Kidney epithelial cell (primary cell): Measurements from ENCODE around the gene EDIL3. TPM values are rescaled to one million over a fixed set of nuclear protein-coding genes. Genes with fewer than 3 reads are reported as not detected.

Experiments used
- DNase-seq: peaks from one replicate; pipeline ENCODE4 v3.0.0-alpha.2; 2010; ENCODE audit warnings: low read depth
- H3K27me3 ChIP-seq: 2 replicates; pipeline ENCODE4 v1.6.0; 2011; ENCODE audit warnings: low read length; ENCODE audit not compliant: control insufficient read depth, insufficient read depth
- H3K36me3 ChIP-seq: 2 replicates; pipeline ENCODE4 v1.5.1; 2011; ENCODE audit warnings: low read length; ENCODE audit not compliant: control insufficient read depth, insufficient read depth
- H3K4me3 ChIP-seq: 2 replicates; pipeline ENCODE4 v1.5.1; 2011; ENCODE audit warnings: low read depth, mild to moderate bottlenecking, control low read depth, low read length
- CTCF ChIP-seq: IDR thresholded peaks from 2 replicates; pipeline ENCODE4 v1.5.1; 2011; ENCODE audit warnings: mild to moderate bottlenecking, moderate library complexity, low read length, control low read depth, inconsistent platforms; ENCODE audit not compliant: insufficient read depth, poor library complexity, severe bottlenecking
- total RNA-seq: library from RNA; depleted of rRNA; stranded (reverse); fragments of >200 nt; gene quantifications from 2 replicates; pipeline ENCODE4 v1.2.3, GENCODE V29; 2015

The EDIL3 gene
- total RNA-seq, 1 donor from 2014 or later: 41.7 TPM

- Histone ChIP-seq H3K27me3 (no peaks in the 10 kb centered on the region), H3K36me3 (no peaks in the 10 kb centered on the region), H3K4me3 (no peak overlapping the region)
- no peak for TF ChIP-seq CTCF
- DNase-seq: no peak
Observed at GRCh38 chr5:84131372-84131771, 253.3 kb downstream of the EDIL3 start.

GRCh38 chr5:84130006-84130580 lies 254.6 kb downstream of the EDIL3 start:
- DNase-seq: no peak

DNA sequence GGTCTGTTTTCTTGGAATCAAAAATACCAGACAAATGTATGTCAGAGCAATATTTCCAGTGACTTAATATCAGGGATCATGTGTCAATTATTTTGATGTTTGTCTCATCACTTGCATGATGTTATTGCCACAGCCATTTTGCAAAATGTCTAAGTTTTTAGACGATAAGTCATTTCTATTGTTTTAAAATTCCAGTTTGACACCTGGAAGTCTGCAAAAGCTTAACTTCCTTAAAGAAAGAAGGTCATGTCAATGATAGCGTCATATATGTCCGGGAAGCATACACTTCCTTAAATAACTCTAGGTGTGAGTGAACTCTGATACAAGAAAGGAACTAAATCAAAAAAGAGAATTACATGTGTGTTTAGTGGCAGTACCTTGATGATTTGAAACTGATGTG lies 259.5 kb downstream of the EDIL3 start:
- Histone ChIP-seq H3K4me3 (no peak overlapping the region), H3K36me3 (no peaks in the 10 kb centered on the region), H3K27me3 (no peaks in the 10 kb centered on the region)
- no peak for DNase-seq
- TF ChIP-seq CTCF: no peak

More at GRCh38 chr5:84130006-84130580, 254.6 kb downstream of the EDIL3 start:
- H3K27me3 ChIP-seq: no peaks in the 10 kb centered on the region
- no peak for TF ChIP-seq CTCF
- H3K36me3 ChIP-seq: no peaks in the 10 kb centered on the region
- no peak overlapping the region for H3K4me3 ChIP-seq

DNA sequence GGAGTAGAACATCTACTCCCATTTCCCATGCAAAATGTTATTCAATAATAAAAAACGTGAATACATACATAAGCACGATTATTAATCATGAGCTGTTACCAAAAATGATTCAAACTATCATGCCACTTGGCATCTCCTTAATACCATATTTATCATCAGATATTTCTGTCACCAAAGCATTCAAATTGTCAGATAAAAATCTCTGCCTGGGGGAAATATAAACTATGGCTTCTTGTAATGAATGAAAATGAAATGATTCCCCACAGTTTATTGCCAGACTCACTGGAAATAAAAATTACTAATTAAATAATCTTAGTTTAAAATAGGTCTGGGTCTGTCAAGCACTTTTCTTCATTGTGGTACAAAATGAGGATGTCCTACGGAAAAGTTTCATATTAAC lies 265.4 kb downstream of the EDIL3 start:
- H3K36me3 ChIP-seq: no peaks in the 10 kb centered on the region
- TF ChIP-seq CTCF: no peak
- no peaks in the 10 kb centered on the region for H3K27me3 ChIP-seq
- DNase-seq: no peak
- no peak overlapping the region for H3K4me3 ChIP-seq

DNA sequence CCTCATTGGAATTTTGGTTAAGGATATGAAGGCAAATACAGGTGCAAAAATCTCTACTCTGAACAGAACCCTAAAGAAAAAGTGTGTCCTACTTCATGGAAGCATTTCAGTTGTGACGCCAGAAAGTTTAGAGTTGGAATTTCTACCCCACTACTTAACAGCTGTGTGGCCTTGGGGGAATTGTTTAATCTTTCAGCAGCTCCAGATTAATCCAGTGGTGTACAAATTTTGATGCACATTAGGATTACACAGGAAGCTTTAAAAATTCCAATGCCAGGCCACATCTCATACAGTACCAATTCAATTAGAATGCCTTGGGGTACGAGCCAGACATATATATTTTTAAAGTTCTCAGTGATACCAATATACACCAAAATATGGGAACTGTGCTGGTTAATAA lies 266.1 kb downstream of the EDIL3 start:
- DNase-seq: no peak
- H3K27me3 ChIP-seq: no peaks in the 10 kb centered on the region
- TF ChIP-seq CTCF: no peak
- H3K36me3 ChIP-seq: no peaks in the 10 kb centered on the region
- no peak overlapping the region for H3K4me3 ChIP-seq

DNA sequence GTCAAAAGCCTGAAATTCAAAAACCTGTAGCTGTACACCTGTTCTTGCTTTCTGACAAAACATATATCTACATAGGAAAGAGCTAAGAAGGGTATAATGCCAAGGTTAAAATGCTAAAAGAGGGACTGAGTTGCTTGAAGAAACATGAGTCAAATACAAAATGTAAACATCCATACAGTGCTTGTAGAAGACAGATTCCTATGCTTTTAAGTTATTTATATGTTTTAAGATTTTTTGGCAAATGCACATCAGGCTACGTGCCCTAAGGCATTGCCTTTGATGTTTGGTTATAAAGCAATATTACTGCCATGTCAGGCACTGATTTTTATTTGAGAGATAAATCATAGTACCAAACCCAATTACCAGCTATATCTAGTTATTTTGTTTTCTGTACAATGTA lies 269.0 kb downstream of the EDIL3 start:
- TF ChIP-seq CTCF: no peak
- no peak for DNase-seq
- Histone ChIP-seq H3K4me3 (no peak overlapping the region), H3K27me3 (no peaks in the 10 kb centered on the region), H3K36me3 (no peaks in the 10 kb centered on the region)
